NCI-H2227 (cell line): Measurements from ENCODE around the gene LETM1.

Source experiments
- DNase-seq: peaks from one replicate; lab custom pipeline; 2025; ENCODE audit not compliant: unreplicated experiment; lab: John Stamatoyannopoulos, UW

Gene LETM1

GRCh38 chr4:1856071-1856942, at the start of gene LETM1:
LETM1 (minus strand) TSS chr4:1856156; CDS start chr4:1855950, 206 bp downstream.
- peak; percentile 95 for DNase-seq

- DNase-seq = no peak
These were observed 48.1 kb upstream of the LETM1 start for GRCh38 chr4:1904042-1904441.

- no peak for DNase-seq
These were observed 47.1 kb upstream of the LETM1 start for GRCh38 chr4:1903035-1903434.

- DNase-seq = no peak
These were observed 46.3 kb upstream of the LETM1 start for GRCh38 chr4:1902243-1902642.

- no peak for DNase-seq
These were observed 45.2 kb upstream of the LETM1 start for GRCh38 chr4:1901127-1901526.

- no peak for DNase-seq
These were observed 44.7 kb upstream of the LETM1 start for GRCh38 chr4:1900624-1901023.

GRCh38 chr4:1900087-1900433, 44.1 kb upstream of the LETM1 start:
- peak; percentile 59 for DNase-seq

GRCh38 chr4:1899149-1900086, 43.5 kb upstream of the LETM1 start:
- peak; percentile 66 for DNase-seq

- DNase-seq = no peak
These were observed 42.7 kb upstream of the LETM1 start for GRCh38 chr4:1898681-1899080.

GRCh38 chr4:1898007-1898406, 42.1 kb upstream of the LETM1 start:
- no peak for DNase-seq

GRCh38 chr4:1896658-1896991, 40.7 kb upstream of the LETM1 start:
- DNase-seq = no peak

GRCh38 chr4:1895971-1896657, 40.2 kb upstream of the LETM1 start:
- DNase-seq = no peak

- DNase-seq = no peak
These were observed 35.1 kb upstream of the LETM1 start for GRCh38 chr4:1890979-1891570.

GRCh38 chr4:1887052-1887451, 31.1 kb upstream of the LETM1 start:
- DNase-seq = no peak

- DNase-seq = no peak
These were observed 29.5 kb upstream of the LETM1 start for GRCh38 chr4:1885414-1885813.

- no peak for DNase-seq
These were observed 27.6 kb upstream of the LETM1 start for GRCh38 chr4:1883583-1883982.

- DNase-seq = no peak
These were observed 26.9 kb upstream of the LETM1 start for GRCh38 chr4:1882850-1883271.

- no peak for DNase-seq
These were observed 24.4 kb upstream of the LETM1 start for GRCh38 chr4:1880332-1880731.

- DNase-seq = no peak
These were observed 23.5 kb upstream of the LETM1 start for GRCh38 chr4:1879485-1879884.

- no peak for DNase-seq
These were observed 18.2 kb upstream of the LETM1 start for GRCh38 chr4:1874201-1874600.

- no peak for DNase-seq
These were observed 17.8 kb upstream of the LETM1 start for GRCh38 chr4:1873776-1874175.
